Dermis microvascular lymphatic vessel endothelial cell (primary cell): ENCODE data around the gene CR1. TPM values are rescaled to one million over a fixed set of nuclear protein-coding genes. Genes with fewer than 3 reads are reported as not detected.
"Not testable (repeated sequence)": the region's sequence is repeated elsewhere in the genome, so short reads cannot be mapped to it uniquely, and the experiment has no call there.

Source experiments
- DNase-seq, 2 donors: peaks; one replicate each; pipeline versions ENCODE4 v3.0.0 to v3.0.0-alpha.2; 2010; ENCODE audit warnings: low read depth in 2 of 2
- total RNA-seq: library from RNA; depleted of rRNA; stranded (reverse); fragments of >200 nt; gene quantifications from 2 replicates; pipeline ENCODE4 v1.2.1, GENCODE V29; 2014

The CR1 gene
- total RNA-seq, 1 donor from 2014 or later = not detected

- no peak for DNase-seq
Measured at GRCh38 chr1:207644166-207644851, 148.4 kb downstream of the CR1 start.

- peak; percentile 51 to 67 for DNase-seq
Measured at GRCh38 chr1:207644852-207645634, 149.1 kb downstream of the CR1 start, which contains the start of gene CR1L. TSS of gene CR1L (plus strand) at chr1:207645133. CDS start at chr1:207645234, 101 bp downstream.

DNA sequence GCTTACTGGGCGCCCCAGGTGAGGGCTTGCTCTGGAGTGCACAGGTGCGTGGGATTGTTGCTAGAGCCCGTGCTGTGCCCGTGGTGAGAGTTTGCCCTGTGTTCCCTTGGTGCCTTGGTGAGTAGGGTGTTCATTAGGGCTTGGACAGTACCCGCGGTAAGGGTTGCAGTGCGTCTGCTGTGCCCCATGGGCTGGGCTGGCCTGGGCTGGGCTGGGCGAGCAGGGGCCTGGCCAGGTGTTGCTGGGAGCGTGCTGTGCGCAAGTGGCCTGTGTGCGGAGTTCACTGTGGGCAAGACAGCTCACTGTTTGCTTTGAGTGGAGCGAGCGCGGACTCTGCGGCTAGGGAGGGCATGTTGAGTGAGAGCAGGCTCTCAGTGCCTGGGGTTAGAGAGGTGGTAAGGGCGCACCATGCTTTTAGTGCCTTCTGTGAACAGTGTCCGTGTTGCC, 149.7 kb downstream of the CR1 start:
- no peak for DNase-seq

DNA sequence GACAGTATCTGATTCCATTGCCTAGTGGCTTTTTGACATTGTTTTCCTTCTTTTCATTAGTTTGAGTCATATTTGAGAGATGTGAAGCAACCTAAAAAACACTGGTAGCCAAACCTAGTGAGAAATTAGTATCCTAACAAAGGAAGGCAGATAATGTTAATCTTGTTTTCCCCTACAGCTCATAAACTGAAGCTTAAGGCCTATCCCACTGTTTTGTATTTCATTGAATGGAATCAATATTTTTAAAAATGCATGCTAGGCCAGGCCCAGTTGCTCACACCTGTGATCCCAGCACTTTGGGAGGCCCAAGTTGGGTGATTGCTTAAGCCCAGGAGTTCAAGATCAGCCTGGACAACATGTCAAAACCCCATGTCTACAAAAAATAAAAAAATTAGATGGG, 150.2 kb downstream of the CR1 start:
- no peak for DNase-seq

DNA sequence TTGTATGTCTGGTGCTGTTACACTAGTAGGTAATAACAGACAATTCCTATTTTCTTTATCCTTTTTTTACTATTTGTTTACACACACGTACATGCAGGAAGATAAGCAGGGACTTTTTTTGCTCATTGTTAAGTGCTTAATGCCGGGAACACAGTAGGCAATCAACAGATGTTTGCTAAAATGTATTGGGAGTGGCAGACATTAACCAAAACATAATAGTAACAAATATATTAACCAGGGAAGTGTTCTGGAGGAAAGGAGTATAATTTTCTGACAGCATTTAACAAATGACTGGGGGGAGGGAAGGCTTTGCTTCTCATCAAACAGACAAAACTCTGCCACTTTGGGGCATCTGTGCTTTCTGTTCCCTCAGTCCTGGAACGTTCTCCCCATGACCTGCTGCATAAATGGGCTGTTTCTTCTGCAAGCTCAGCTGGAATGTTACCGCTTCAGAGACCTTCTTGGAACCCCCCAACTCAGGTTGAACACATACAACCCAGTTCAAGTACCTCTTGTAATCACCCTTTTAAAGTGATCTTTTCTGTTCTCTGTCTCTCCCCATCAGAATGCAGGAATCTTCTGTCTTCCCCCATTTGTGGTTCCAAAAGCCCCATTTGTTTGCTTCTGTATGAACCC, 151.1 kb downstream of the CR1 start:
- DNase-seq = no peak

- no peak for DNase-seq
Measured at GRCh38 chr1:207647671-207648333, 151.8 kb downstream of the CR1 start.

DNA sequence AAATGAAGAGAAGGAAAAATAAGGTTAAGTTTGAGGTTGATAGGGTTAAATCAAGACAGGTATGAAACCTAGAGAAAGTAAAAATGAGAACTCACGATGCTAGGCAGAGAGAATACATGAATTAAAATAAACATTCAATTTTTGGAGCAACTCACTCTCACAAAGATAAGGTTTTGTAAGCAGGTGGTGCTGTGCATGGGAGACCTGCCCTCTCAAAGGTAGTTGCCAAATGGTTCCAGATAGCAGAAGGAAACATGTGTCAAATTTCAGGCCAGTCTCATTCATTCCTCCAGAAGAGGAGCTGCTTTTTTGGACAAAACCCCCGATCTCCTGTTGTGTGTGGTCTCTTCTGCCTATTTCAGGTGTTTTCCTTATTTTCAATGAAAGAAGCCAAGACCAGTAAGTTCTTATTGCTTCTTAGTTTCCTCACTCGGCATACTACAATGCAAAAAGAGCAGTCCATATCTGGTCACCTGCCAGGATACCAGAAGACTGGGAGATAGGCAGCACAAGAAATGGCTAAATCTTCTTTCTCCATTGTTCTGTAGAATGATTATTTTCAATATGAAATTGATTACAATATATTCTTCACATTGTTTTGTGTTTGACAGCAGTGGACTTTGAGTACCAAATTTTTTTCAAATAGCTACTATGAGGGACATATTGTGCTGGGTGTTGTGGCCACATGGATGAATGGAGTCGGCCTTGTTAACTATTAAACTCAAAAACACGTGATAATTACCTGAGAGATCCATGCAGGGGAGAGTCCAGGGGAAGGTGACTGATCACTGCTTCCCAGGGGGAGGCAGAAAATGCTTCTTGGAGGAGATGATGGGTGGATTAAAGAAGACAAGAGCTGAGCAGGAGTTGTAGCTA, 152.6 kb downstream of the CR1 start:
- DNase-seq = no peak

GRCh38 chr1:207649210-207649753, 153.3 kb downstream of the CR1 start:
- DNase-seq = no peak

- no peak for DNase-seq
Measured at GRCh38 chr1:207649865-207650580, 154.1 kb downstream of the CR1 start.

DNA sequence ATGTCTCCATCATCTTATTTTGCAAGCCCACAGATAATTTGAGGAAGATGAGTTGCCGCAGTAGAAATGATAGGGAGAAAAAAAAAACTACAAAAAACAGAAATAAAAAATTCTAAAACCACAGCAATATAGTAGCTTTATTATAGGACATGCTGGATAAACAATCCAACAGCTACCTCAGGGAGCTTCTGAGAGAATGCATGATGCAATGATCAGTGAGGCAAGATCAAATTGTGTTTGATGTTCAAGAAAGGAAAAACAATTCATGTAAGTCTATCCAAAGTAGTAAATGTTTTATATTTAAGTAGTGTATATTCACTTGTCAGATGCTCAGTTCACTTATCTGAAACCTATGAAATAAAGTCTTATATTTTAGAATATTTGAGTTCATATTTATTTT, 155.6 kb downstream of the CR1 start:
- no peak for DNase-seq

DNA sequence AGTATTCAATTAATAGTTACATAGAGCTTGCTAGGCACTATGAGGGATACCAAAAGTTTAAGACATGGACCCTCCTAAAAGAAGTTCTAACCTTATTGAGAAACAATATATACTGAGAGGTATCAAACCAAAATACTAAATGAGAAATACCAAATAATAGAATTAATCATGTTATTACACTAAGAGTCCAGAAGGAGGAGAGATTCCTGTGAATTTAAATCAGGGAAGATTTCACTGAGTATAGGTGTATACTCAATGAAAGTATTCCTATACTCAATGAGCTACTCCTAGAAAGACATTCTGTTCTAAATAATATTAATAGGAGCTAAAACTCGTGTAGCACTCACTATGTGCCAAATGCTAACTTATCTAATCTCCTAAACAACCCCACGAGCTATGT, 158.4 kb downstream of the CR1 start:
- no peak for DNase-seq

DNA sequence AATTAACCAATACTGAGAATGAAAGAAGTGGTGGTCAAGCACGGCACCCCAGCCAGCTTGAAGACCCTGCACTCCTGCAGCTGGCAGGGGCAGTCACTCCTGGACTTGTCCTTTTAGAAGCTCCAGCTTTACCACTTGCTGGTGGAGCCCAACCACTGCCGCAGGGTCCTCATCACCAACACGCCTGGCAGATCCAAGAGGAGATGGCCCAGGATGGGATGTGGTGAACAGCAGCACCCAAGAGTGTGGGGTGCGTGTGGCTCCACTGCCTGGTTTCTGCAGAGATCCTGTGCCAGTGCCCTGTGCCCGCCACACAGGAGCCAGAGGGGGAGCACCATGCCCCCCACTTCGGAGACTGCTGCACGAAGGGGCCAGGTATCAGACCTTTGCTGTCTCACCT, 162.5 kb downstream of the CR1 start:
- no peak for DNase-seq

- no peak for DNase-seq
Measured at GRCh38 chr1:207658904-207659485, 163.0 kb downstream of the CR1 start.

GRCh38 chr1:207659545-207660153, 163.7 kb downstream of the CR1 start:
- DNase-seq = no peak

GRCh38 chr1:207661420-207661819, 165.5 kb downstream of the CR1 start:
- not testable (repeated sequence) for DNase-seq

- no peak for DNase-seq
Measured at GRCh38 chr1:207666342-207666741, 170.4 kb downstream of the CR1 start.

- no peak for DNase-seq
Measured at GRCh38 chr1:207669528-207670009, 173.6 kb downstream of the CR1 start.

- DNase-seq = no peak
Measured at GRCh38 chr1:207670192-207670591, 174.2 kb downstream of the CR1 start.

DNA sequence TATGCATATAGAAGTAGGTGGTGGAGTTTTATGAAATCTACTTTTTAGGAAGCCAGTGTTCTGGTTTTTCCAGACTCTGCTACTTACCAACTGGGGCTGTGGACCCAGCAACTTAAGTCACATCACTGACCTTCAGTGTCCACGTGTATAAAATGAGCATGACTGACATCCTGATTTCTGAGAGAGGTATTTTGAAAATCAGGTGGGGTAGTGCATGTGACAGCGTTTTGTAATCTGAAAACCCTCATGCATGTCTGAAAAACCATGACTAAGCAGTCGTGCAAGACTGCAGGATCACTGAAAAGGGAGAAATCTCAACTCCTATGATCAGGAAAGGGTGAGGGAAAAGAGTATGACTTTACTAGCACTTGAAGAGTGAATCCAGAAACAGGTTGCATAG, 175.0 kb downstream of the CR1 start:
- DNase-seq = no peak
